Measurements from ENCODE around the gene ITPR1.
A peak's percentile ranks its signal among the peaks of the same experiment; 100 is the strongest.

ITPR1 gene

DNA sequence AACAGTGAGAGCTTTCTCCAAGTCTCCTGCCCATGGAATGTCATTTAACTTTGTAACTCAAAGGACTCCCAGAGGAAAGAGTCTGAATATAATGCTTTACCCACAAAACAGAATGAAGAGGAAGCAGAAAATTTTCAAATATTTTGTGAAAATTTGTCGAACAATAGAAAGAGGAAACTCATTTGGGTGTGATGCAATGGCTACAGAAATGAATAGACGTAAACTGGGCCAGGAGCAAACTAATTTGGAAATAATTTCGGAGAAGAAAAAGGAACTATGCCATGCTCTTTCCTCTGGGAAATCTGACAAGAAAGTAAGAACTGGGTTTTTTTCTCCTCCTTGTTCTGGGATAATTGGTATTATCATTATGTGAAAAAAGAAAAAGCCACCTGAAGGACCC, 14.9 kb upstream of the ITPR1 start:
- Histone ChIP-seq H3K27ac (no peak overlapping the region), H3K4me3 (no peak overlapping the region), H3K9me3 (no peaks in the 10 kb centered on the region), H4K20me1 (no peaks in the 10 kb centered on the region), H3K27me3 (no peaks in the 10 kb centered on the region), H3K4me2 (no peak overlapping the region), H3K9ac (no peak overlapping the region), H3K4me1 (no peaks in the 10 kb centered on the region), H3K36me3 (no peaks in the 10 kb centered on the region)
- no peak for TF ChIP-seq Cebpa-rat (IDR thresholded peaks at IDR 0.05)

DNA sequence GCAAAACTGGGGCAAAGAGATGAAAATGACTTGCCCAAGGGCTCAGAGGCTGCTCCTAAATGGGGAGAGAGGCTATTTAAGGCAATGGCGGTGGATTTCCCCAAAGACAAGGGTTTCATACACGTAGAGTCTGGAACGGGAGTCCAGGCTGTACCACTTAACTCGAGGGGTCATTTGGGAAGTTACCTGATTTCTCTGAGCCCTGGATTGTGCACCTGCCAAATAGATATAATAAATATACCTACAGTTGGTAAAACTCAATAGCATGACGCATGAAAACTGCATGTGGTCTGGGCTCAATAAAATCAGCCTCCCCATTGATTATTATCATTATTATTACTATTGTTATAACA, 1.3 kb upstream of the ITPR1 start:
- H3K9me3 ChIP-seq: no peaks in the 10 kb centered on the region
- no peak for TF ChIP-seq Cebpa-rat (IDR thresholded peaks at IDR 0.05)
- no peaks in the 10 kb centered on the region for H4K20me1 ChIP-seq
- no peaks in the 10 kb centered on the region for H3K36me3 ChIP-seq
- no peak overlapping the region for H3K27ac ChIP-seq
- peak overlapping the region; percentile 97 for H3K4me2 ChIP-seq
- no peaks in the 10 kb centered on the region for H3K27me3 ChIP-seq
- H3K4me1 ChIP-seq: peaks cover 35% of the 10 kb centered on the region
- peak overlapping the region; percentile 84 for H3K4me3 ChIP-seq
- peak overlapping the region; percentile 80; the same call in 1 of the 2 replicates for H3K9ac ChIP-seq

DNA sequence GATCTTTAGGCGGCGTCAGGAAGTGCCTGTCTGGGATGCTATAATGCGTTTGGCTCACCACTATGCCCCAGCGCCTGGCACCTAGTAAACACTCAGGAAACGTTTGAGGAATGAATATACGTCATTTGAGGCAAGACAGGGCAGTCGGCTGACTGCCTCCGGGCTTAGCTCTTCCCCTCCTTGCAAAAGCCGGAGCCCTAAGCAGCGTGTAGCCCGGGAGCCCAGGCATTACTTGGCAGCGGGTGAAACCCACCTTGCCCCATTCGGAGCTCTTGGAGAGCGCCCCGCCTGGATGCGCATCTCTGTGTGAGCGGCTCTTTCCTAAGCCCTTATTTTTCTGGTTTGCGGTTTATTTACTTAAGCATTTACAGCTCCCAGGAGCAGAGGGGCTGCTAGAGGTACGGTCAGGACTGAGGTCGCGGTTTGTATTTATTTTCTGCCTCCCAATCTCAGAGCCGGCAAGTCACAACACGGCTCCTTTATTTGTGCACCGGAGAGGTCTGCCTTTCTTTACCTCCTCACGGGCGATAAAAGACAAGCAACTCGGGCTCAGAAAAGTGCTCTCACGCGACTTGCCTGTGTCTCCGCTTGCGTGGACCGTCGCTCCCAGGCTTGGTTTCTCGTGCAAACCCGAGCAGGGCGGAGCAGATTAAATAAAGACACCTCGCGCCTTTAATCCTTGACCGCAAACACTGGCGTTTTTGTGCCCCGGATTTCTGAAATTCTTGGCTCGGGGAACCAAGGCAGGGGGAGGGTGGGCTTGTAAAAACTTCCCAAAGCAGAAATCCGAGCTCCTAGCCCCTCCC, 737 bp upstream of the ITPR1 start:
- no peaks in the 10 kb centered on the region for H3K27me3 ChIP-seq
- peak overlapping the region; percentile 97 for H3K4me2 ChIP-seq
- H3K4me1 ChIP-seq: peaks cover 35% of the 10 kb centered on the region
- H3K4me3 ChIP-seq: peak overlapping the region; percentile 84
- no peaks in the 10 kb centered on the region for H3K36me3 ChIP-seq
- H4K20me1 ChIP-seq: no peaks in the 10 kb centered on the region
- H3K9me3 ChIP-seq: no peaks in the 10 kb centered on the region
- peak overlapping the region; percentile 66 for H3K27ac ChIP-seq
- peak overlapping the region; percentile 80 for H3K9ac ChIP-seq
- no peak for TF ChIP-seq Cebpa-rat (IDR thresholded peaks at IDR 0.05)

DNA sequence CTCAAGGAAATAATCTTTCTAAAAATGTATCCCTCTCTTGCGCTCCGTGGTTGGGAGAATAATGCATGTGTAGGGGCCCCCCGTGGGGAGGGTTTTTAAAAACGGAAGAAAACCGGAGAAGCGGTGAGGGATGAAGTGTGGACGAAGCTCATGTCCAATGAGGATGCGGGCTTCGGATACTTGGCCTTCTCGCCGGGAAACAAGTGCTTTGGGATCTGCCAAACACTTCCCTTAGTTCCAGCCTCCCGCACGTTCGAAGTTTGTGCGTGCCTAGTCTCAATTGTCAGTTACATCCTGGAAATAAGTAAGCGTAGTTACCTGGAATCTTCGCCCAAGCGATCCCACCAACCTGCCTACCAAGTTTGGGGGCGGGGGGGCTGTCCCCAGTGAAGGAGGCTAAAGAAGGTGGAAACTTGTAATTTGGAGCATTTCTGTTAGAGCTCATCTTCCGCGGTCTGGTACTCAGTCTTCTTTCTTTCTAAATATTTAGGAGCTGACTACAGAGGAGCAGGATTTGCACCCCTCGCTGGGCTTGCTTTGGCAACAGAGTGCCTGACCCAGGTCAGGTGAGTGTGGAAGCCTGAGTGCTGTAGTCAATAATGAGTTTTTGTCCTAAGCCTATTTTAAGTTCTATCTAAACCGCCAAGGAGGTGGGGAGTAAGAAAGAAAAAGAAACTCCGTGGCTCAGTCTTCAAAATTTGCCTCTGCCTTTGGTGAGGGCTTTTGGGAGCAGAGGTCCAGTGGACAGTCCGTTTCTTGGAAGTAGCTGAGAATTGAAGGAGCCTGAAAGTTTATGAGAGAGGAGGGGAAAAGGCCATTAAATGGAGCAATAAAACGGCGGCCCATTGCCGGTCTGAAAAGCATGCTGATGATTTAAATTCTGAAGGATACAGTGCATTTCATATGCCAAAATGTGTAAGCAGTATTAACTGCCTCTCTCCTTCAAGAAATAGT, 1.1 kb downstream of the ITPR1 start:
- H3K4me3 ChIP-seq: peak overlapping the region; percentile 84
- H3K4me1 ChIP-seq: peaks cover 35% of the 10 kb centered on the region
- H3K27ac ChIP-seq: peak overlapping the region; percentile 72
- no peaks in the 10 kb centered on the region for H3K27me3 ChIP-seq
- H3K9me3 ChIP-seq: no peaks in the 10 kb centered on the region
- H3K36me3 ChIP-seq: no peaks in the 10 kb centered on the region
- H3K9ac ChIP-seq: peak overlapping the region; percentile 84
- TF ChIP-seq Cebpa-rat (IDR thresholded peaks at IDR 0.05): no peak
- H4K20me1 ChIP-seq: no peaks in the 10 kb centered on the region
- H3K4me2 ChIP-seq: peak overlapping the region; percentile 81

DNA sequence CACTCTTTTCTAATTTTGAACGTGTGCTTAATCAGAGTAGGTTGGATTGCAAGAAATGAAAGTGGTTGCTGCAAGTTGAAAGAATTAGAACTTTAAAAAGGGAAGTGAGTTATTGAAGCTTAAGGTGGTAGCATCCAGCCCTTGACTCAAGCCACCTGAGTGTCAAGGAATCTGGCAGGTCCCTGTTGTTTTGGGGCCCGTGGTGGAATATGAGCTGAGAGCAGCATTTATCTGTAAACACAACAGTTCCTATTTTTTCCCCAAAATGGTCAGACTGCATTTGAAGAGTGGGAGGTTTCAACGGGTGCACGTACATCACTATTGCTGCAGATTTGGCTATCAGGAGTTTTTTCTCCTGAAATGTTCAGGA, 1.7 kb downstream of the ITPR1 start:
- Histone ChIP-seq H3K4me2 (peak overlapping the region; percentile 81), H3K27me3 (no peaks in the 10 kb centered on the region), H3K27ac (no peak overlapping the region), H4K20me1 (no peaks in the 10 kb centered on the region), H3K9me3 (no peaks in the 10 kb centered on the region), H3K4me3 (peak overlapping the region; percentile 84), H3K9ac (peak overlapping the region; percentile 84), H3K4me1 (peaks cover 35% of the 10 kb centered on the region), H3K36me3 (peaks cover 3% of the 10 kb centered on the region)
- no peak for TF ChIP-seq Cebpa-rat (IDR thresholded peaks at IDR 0.05)

DNA sequence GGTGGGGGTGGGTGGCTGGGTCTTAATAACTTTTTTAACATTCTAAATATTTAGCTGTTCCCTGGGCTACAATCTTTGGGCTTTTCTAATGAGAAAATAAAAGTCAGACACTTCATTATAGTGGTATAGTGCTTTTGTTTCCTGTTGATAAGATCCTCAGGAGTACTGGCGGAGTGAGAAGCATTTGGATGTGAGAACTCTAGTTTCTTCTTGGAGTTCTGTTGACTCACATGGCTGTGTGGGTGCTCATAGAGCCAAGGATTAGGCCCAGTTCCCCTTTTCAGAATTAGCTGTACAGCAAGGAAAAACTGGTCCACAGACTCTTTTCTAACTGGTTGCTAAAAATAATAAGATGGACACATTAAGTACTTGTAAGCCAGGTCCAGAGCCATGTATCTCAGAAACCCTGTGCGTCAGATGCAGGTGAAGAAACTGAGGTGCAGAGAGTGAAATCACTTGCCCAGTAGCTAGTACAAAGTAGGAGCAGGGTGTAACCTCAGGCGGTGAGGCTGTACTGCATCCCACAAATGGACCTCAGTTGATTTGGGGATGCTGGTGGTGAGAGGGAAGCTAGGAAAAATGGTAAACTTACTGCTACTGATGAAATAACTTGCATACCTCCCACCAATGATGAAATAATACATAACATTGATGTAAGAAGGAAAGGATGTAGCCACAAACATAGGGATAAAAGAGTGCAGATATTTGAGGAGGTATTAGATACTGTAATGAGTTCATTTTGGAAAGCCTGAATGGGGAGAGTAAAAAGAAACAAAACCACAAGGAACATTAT, 2.3 kb downstream of the ITPR1 start:
- peak overlapping the region; percentile 81 for H3K4me2 ChIP-seq
- peaks cover 8% of the 10 kb centered on the region for H3K36me3 ChIP-seq
- H3K27me3 ChIP-seq: no peaks in the 10 kb centered on the region
- TF ChIP-seq Cebpa-rat (IDR thresholded peaks at IDR 0.05): no peak
- peaks cover 35% of the 10 kb centered on the region for H3K4me1 ChIP-seq
- no peak overlapping the region for H3K27ac ChIP-seq
- H3K4me3 ChIP-seq: no peak overlapping the region
- no peak overlapping the region for H3K9ac ChIP-seq
- H4K20me1 ChIP-seq: no peaks in the 10 kb centered on the region
- no peaks in the 10 kb centered on the region for H3K9me3 ChIP-seq

DNA sequence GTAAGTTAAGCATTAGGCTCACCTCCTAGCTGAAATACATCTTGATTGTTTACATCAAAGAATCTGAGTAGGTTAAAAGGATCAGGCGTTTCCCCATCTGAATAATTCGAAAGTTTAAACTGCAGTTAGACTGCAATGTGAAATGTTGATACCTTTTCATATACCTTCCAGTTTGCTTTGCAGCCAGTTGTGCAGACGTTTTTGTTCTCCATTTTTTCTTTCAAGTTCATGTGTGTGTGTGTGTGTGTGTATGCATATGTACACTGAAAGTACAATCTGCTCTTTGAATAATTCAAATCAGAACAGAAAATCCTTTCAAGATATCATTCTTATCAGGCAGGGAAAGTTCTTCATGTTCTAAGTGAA, 2.9 kb downstream of the ITPR1 start:
- Histone ChIP-seq H3K9ac (no peak overlapping the region), H3K4me2 (peak overlapping the region; percentile 81), H3K4me3 (no peak overlapping the region), H4K20me1 (no peaks in the 10 kb centered on the region), H3K27me3 (no peaks in the 10 kb centered on the region), H3K27ac (no peak overlapping the region), H3K9me3 (no peaks in the 10 kb centered on the region), H3K36me3 (peaks cover 14% of the 10 kb centered on the region), H3K4me1 (peaks cover 35% of the 10 kb centered on the region)
- TF ChIP-seq Cebpa-rat (IDR thresholded peaks at IDR 0.05): no peak

DNA sequence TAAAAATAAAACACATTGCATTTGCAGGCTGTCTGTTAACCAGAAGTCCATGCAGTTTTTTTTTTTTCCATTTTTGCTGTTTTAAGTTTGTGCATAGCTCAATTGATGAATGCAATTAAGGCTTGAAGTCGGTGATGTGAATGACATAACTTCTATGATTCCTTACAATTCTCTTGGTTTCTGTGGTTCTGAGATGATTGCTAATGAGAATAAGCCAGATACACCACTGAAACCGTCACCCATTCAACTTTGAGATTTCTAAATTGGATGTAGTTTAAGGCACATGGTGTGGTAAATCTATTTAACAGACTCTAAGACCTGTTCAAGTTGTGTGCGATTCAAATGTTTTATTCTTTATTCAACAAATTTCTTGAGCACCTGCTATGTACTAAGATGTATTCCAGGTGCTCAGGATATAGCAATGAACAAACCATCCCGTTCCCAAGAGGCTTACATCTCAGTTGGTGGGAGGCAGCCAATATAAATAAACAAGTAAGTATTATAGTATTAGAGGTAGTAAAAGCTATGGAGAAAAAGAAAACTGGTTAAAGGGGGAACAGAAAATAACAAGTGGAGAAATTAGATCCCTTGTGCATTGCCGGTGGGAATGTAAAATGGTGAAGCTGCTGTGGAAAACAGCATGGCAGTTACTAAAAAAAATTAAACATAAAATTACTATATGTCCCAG, 4.0 kb downstream of the ITPR1 start:
- Histone ChIP-seq H3K27ac (no peak overlapping the region), H3K9ac (no peak overlapping the region), H3K27me3 (no peaks in the 10 kb centered on the region), H3K4me3 (no peak overlapping the region), H4K20me1 (no peaks in the 10 kb centered on the region), H3K4me1 (peaks cover 28% of the 10 kb centered on the region), H3K36me3 (peaks cover 24% of the 10 kb centered on the region), H3K9me3 (no peaks in the 10 kb centered on the region), H3K4me2 (no peak overlapping the region)
- TF ChIP-seq Cebpa-rat (IDR thresholded peaks at IDR 0.05): no peak

DNA sequence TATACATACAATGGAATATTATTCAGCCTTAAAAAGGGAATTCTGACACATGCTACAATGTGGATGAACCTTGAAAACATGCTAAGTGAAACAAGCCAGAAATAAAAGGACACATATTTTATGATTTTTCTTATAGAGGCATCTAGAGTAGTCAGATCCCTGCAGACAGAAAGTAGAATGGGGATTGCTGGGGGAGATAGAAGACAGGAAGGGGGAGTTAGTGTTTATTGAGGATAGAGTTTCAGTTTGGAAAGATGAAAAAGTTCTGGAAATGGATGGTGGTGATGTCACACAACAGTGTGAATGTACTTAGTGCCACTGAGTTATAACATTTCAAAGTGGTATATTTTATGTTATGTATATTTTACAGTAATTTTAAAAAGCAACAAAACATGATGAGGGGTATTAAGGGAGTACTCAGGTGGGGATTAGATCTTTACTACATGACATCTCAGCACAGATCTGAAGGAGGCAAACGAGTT, 4.7 kb downstream of the ITPR1 start:
- Histone ChIP-seq H4K20me1 (no peaks in the 10 kb centered on the region), H3K4me1 (peaks cover 31% of the 10 kb centered on the region), H3K27me3 (no peaks in the 10 kb centered on the region), H3K27ac (no peak overlapping the region), H3K4me2 (no peak overlapping the region), H3K9me3 (no peaks in the 10 kb centered on the region), H3K9ac (no peak overlapping the region), H3K4me3 (no peak overlapping the region), H3K36me3 (peaks cover 24% of the 10 kb centered on the region)
- TF ChIP-seq Cebpa-rat (IDR thresholded peaks at IDR 0.05): no peak
